Measurements from ENCODE around the gene RNF187. TPM values are rescaled to one million over a fixed set of nuclear protein-coding genes. Genes with fewer than 3 reads are reported as not detected.
A peak's percentile ranks its signal among the peaks of the same experiment; 100 is the strongest.

Gene RNF187
- total and polyA plus RNA-seq, 2 of the 13 experiments (the other 11 are each of a cell fraction or from before 2014, with no cell fraction given): 41.3 to 59.4 TPM

DNA sequence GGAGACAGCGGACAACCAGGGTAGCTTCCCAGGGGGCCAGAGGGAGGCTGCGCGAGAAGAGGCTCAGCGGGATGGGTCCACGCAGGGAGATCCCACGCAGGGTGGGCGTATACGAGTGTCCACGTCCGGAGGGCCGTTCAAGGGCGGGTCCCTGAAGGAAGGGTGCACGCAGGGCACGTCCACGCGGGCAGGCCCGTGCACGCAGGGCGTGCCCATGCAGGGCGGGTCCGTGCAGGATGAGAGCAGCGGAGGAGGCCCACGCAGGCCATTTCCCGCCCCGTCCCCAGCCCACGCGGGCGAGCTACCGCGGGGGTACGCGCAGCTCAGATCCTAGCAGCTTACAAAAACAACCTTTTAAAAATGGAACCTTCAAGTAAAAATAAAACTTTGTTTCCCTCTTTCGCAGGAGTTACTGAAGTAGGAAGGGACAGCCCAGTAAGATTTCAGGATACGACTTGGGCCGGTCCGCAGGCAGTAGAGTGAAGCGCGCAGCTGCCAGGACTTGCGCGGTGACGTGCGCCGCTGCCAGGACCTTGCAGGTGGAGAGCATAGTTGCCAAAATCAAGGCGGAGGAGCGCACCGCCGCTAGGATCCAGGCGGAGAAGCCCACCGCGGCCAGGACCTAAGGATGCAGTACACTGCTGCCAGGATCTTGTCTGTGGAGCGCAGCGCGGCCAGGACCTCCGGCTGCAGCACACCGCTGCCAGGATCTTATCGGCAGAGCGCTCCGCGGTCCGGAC lies 416 bp upstream of the RNF187 start (continued):
- TF ChIP-seq, protein P1, sequence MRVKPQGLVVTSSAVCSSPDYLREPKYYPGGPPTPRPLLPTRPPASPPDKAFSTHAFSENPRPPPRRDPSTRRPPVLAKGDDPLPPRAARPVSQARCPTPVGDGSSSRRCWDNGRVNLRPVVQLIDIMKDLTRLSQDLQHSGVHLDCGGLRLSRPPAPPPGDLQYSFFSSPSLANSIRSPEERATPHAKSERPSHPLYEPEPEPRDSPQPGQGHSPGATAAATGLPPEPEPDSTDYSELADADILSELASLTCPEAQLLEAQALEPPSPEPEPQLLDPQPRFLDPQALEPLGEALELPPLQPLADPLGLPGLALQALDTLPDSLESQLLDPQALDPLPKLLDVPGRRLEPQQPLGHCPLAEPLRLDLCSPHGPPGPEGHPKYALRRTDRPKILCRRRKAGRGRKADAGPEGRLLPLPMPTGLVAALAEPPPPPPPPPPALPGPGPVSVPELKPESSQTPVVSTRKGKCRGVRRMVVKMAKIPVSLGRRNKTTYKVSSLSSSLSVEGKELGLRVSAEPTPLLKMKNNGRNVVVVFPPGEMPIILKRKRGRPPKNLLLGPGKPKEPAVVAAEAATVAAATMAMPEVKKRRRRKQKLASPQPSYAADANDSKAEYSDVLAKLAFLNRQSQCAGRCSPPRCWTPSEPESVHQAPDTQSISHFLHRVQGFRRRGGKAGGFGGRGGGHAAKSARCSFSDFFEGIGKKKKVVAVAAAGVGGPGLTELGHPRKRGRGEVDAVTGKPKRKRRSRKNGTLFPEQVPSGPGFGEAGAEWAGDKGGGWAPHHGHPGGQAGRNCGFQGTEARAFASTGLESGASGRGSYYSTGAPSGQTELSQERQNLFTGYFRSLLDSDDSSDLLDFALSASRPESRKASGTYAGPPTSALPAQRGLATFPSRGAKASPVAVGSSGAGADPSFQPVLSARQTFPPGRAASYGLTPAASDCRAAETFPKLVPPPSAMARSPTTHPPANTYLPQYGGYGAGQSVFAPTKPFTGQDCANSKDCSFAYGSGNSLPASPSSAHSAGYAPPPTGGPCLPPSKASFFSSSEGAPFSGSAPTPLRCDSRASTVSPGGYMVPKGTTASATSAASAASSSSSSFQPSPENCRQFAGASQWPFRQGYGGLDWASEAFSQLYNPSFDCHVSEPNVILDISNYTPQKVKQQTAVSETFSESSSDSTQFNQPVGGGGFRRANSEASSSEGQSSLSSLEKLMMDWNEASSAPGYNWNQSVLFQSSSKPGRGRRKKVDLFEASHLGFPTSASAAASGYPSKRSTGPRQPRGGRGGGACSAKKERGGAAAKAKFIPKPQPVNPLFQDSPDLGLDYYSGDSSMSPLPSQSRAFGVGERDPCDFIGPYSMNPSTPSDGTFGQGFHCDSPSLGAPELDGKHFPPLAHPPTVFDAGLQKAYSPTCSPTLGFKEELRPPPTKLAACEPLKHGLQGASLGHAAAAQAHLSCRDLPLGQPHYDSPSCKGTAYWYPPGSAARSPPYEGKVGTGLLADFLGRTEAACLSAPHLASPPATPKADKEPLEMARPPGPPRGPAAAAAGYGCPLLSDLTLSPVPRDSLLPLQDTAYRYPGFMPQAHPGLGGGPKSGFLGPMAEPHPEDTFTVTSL (CRISPR knock-in tag; IDR thresholded peaks at IDR 0.05; ENCODE audit: borderline replicate concordance): no peak
- TF ChIP-seq REPIN1 (CRISPR knock-in tag; IDR thresholded peaks at IDR 0.05; ENCODE audit: borderline replicate concordance, low read depth) (no peak; the same call in 1 of the 2 replicates), CHCHD3 (CRISPR knock-in tag; IDR thresholded peaks at IDR 0.05) (0 out of 2 replicates have a peak, but pooled peaks have one; percentile 40), ZNF589 (CRISPR knock-in tag; conservative IDR thresholded peaks at IDR 0.05) (peak; percentile 27), IKZF4 (CRISPR knock-in tag; IDR thresholded peaks at IDR 0.05; ENCODE audit: borderline replicate concordance, low read depth, not compliant biosample characterization) (no peak), SETDB1 (CRISPR knock-in tag; IDR thresholded peaks at IDR 0.05; ENCODE audit: borderline replicate concordance) (no peak), PAWR (CRISPR knock-in tag; IDR thresholded peaks at IDR 0.05; ENCODE audit: borderline replicate concordance) (no peak), ZNF44 (CRISPR knock-in tag; IDR thresholded peaks at IDR 0.05) (peak; percentile 83; the same call in 1 of the 2 replicates), RNF2 (conservative IDR thresholded peaks at IDR 0.05; ENCODE audit: low read depth) (no peak; the same call in 1 of the 2 replicates), MAZ (IDR thresholded peaks at IDR 0.05; ENCODE audit: borderline replicate concordance, low read depth, low read length) (peak; percentile 75; the same call in 1 of the 2 replicates), MAZ (CRISPR knock-in tag; IDR thresholded peaks at IDR 0.05; ENCODE audit: low read depth) (peak; percentile 67; the same call in 1 of the 2 replicates), KLF9 (CRISPR knock-in tag; IDR thresholded peaks at IDR 0.05; ENCODE audit: low read depth) (no peak), ISX (CRISPR knock-in tag; conservative IDR thresholded peaks at IDR 0.05) (0 out of 2 replicates have a peak, but pooled peaks have one; percentile 76), RAD21 (CRISPR knock-in tag; IDR thresholded peaks at IDR 0.05) (no peak), RARG (CRISPR knock-in tag; IDR thresholded peaks at IDR 0.05; ENCODE audit: low read depth) (no peak)
- TF ChIP-seq, protein P2, sequence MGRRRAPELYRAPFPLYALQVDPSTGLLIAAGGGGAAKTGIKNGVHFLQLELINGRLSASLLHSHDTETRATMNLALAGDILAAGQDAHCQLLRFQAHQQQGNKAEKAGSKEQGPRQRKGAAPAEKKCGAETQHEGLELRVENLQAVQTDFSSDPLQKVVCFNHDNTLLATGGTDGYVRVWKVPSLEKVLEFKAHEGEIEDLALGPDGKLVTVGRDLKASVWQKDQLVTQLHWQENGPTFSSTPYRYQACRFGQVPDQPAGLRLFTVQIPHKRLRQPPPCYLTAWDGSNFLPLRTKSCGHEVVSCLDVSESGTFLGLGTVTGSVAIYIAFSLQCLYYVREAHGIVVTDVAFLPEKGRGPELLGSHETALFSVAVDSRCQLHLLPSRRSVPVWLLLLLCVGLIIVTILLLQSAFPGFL (CRISPR knock-in tag; IDR thresholded peaks at IDR 0.05): peak; percentile 93; the same call in 1 of the 2 replicates
- TF ChIP-seq, protein P3, sequence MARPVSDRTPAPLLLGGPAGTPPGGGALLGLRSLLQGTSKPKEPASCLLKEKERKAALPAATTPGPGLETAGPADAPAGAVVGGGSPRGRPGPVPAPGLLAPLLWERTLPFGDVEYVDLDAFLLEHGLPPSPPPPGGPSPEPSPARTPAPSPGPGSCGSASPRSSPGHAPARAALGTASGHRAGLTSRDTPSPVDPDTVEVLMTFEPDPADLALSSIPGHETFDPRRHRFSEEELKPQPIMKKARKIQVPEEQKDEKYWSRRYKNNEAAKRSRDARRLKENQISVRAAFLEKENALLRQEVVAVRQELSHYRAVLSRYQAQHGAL (CRISPR knock-in tag; IDR thresholded peaks at IDR 0.05; ENCODE audit: not compliant biosample characterization): no peak
- TF ChIP-seq, protein P4, sequence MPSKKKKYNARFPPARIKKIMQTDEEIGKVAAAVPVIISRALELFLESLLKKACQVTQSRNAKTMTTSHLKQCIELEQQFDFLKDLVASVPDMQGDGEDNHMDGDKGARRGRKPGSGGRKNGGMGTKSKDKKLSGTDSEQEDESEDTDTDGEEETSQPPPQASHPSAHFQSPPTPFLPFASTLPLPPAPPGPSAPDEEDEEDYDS (CRISPR knock-in tag; IDR thresholded peaks at IDR 0.05): peak; percentile 54; the same call in 1 of the 2 replicates
- TF ChIP-seq, protein P5, sequence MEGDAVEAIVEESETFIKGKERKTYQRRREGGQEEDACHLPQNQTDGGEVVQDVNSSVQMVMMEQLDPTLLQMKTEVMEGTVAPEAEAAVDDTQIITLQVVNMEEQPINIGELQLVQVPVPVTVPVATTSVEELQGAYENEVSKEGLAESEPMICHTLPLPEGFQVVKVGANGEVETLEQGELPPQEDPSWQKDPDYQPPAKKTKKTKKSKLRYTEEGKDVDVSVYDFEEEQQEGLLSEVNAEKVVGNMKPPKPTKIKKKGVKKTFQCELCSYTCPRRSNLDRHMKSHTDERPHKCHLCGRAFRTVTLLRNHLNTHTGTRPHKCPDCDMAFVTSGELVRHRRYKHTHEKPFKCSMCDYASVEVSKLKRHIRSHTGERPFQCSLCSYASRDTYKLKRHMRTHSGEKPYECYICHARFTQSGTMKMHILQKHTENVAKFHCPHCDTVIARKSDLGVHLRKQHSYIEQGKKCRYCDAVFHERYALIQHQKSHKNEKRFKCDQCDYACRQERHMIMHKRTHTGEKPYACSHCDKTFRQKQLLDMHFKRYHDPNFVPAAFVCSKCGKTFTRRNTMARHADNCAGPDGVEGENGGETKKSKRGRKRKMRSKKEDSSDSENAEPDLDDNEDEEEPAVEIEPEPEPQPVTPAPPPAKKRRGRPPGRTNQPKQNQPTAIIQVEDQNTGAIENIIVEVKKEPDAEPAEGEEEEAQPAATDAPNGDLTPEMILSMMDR (CRISPR knock-in tag; IDR thresholded peaks at IDR 0.05): no peak
